NOMO-1 treated with DMSO at 0.1 percent for 48 hours (cell line): ENCODE measurements around the gene PHF10.

Experiments used
- DNase-seq: peaks from one replicate; lab custom pipeline; 2025; ENCODE audit not compliant: unreplicated experiment; lab: John Stamatoyannopoulos, UW

Gene PHF10

GRCh38 chr6:169724494-169725124 lies at the start of gene PHF10:
PHF10 (minus strand) TSS chr6:169724500; CDS start chr6:169723931, 569 bp downstream.
- peak; percentile 28 for DNase-seq

- DNase-seq, result no peak
These were observed 42.8 kb upstream of the PHF10 start for GRCh38 chr6:169766921-169767736.

DNA sequence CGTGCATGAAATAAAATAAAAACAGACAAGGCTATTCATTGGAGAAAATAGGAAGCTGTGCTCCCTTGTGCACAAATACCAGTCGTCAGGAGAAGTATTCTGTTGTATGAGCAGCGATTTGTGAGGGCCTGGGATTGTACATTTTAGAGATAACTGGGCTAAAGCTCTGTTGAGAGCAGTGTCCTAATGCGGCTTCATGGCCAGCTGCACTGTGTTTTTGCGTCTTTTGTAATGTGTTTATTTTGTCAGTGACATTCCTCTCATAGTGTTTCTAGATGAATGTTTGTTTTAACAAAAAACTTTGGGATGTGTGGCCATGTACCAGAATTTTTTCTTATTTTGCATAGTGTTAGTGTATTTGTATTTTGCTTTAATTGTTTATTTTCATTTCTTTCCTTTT lies 41.9 kb upstream of the PHF10 start:
- DNase-seq, result no peak

GRCh38 chr6:169765789-169766188 lies 41.5 kb upstream of the PHF10 start:
- peak; percentile 17 for DNase-seq

- no peak for DNase-seq
These were observed 39.6 kb upstream of the PHF10 start for GRCh38 chr6:169763881-169764280.

DNA sequence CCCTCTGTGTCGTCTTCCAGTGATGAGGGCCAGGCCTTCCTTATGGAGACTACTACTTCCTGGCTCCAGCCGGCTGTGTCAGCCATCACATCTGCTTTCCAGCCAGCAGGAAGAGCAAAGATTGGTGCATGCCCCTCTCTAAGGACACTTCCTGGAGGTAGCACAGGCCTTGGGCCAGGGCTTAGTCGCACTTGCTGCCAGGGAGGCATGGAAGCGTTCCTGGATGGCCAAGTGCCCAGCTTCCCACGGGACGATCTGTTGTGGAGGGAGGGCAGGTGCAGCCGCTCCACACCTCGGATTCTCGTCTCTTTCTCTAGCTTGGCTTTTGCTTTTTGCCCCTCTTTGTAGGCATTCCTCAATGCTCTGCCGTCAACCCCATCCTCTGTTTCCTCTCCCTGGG lies 39.0 kb upstream of the PHF10 start:
- no peak for DNase-seq

GRCh38 chr6:169755162-169755561 lies 30.9 kb upstream of the PHF10 start:
- no peak for DNase-seq

GRCh38 chr6:169752074-169752623 lies 27.8 kb upstream of the PHF10 start:
- no peak for DNase-seq

DNA sequence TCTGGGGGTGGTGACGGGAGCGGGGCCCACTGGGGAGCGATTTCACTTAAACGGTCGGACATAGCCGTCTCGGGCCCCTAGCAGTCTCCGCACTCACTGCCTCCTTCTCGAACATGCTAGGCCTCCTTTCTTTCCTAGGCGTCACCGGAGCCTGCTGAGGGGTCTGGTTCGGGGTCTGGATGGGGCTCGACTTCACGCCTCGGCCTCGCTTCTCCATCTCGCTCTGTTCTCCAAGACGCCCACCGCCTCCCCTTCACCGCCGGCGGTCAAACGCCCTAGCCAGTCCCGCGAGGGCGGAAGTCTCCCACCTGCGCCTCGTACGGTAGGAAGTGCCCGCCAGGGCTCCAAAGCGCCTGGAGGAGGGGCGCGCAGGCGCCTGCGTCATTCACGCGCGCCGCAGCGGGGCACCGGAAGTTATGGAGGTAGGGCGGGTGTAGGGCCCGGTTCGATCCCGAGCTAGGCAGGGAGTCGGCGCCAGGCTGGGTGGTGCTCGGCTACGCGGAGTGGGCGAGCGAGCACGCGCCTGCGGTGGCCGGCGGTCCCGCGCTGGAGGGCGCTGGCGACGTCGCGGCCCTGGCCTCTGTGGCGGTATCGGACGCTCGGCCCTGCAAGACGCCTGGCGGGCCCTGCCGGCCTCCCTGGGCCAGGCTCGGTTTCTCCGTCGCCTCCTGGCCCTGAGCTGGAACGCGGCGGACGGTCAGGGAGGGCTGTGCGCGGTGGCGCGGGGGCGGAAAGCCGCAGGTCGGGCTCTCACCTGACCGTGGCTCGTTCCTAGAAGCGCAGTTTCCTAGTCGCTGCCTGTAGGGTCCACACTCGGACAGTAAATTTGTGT lies 27.2 kb upstream of the PHF10 start, which contains the start of the genes DYNLT2 and ERMARD:
DYNLT2 (minus strand) TSS at position 331 of the 832 bp plus-strand sequence; CDS start at position 217, 114 bp downstream.
ERMARD (plus strand) TSS at position 381 of the 832 bp plus-strand sequence; CDS start at position 417, 36 bp downstream.
- peak; percentile 80 for DNase-seq

GRCh38 chr6:169746556-169746955 lies 22.3 kb upstream of the PHF10 start:
- no peak for DNase-seq

GRCh38 chr6:169745405-169745804 lies 21.1 kb upstream of the PHF10 start:
- no peak for DNase-seq

DNA sequence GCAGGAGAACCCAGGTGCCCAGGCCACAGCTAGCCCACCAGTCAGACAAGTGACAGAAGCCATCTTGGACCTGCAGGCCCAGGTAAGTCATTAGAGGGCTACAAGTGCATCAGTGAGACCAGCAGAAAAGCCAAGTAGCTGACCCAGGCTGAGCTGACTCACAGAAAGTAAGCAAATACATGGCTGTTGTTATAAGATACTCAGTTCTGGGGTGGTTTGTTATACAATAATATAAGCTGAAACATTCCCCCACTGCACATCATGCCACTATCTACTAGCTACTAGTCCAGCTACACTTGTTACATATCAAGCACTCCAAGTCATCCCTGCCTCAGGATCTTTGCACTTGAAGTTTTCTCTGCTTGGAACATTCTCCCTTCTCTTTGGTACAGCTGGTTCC lies 17.0 kb upstream of the PHF10 start:
- DNase-seq, result no peak

DNA sequence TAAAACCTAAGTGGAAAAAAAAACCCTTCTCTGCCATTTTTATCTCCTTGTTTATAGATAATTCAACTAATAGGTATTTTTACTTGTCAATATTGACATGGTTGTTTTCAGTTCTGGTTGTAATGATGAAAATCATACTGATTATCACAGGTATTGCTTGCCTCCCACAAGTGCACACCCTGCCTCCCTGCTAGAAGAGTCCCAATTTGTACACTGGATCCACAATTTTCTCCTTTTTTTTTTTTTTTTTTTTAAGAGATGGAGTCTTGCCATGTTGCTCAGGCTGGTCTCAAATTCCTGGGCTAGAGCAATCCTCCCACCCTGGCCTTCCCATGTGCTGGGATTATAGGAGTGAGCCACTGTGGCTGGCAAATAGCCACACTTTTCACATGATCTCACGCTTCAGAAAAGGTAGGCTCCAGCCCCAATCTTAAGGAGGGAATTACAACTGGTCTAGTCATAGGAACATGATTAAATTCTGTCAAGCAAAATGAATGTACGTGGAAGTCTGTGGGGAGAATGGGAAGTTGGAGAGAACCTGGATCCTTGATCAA lies 14.8 kb upstream of the PHF10 start:
- DNase-seq, result no peak

GRCh38 chr6:169738204-169738975 lies 14.1 kb upstream of the PHF10 start:
- no peak for DNase-seq

- DNase-seq, result no peak
These were observed 5.7 kb upstream of the PHF10 start for GRCh38 chr6:169729961-169730360.

DNA sequence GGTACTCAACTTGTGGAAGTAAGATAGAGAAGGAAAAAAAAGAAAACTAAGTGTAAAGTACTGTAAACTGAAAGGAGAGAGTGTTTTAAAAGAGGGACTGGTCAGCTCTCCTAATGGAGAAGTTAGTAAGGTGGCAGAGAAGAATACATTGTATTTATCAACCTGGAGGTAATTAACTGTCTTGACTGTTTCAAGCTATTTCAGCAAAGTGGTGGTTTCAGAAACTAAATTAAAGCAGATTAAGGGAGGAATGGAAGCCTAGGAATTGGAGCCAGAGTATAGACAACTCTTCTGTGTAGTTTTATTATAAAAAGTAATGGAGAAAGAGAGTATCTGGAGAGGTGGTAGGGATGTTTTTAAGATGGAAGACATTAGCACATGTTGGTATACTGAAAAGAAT lies 2.7 kb upstream of the PHF10 start:
- DNase-seq, result no peak

- DNase-seq, result no peak
These were observed 1.7 kb upstream of the PHF10 start for GRCh38 chr6:169726049-169726400.

- DNase-seq, result no peak
These were observed 1.1 kb upstream of the PHF10 start for GRCh38 chr6:169725125-169726048.

GRCh38 chr6:169723991-169724493 lies 258 bp downstream of the PHF10 start:
- no peak for DNase-seq
